ENCODE results near the gene JSRP1. TPM values are rescaled to one million over a fixed set of nuclear protein-coding genes. Genes with fewer than 3 reads are reported as not detected.
A peak's percentile ranks its signal among the peaks of the same experiment; 100 is the strongest.

The JSRP1 gene
- total and polyA plus RNA-seq, 10 of the 15 experiments (the other 5 are each of a cell fraction or from before 2014, with no cell fraction given): 0.41 to 0.91 (median 0.49) TPM; not detected in 7

DNA sequence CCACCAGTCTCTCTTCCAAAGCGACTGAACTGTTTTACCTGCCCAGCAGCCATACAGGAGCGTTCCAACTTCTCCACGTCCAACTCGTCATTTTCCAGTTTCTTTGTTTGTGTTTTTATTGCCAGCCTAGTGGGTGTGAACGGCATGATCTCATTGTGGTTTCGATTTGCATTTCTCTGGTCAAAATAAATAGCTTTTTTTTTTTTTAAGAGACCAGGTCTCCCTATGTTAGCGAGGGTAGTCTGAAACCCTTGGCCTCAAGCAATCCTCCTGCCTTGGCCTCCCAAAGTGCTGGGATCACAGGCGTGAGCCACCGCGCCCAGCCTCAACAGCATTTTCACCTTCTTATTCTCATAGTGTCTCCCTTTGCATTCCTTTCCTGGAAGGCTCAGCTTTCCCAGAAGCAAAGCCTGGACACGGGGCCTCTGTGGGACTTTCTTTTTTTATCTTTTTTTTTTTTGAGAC, 4.2 kb upstream of the JSRP1 start (continued):
- TF ChIP-seq, protein P1, sequence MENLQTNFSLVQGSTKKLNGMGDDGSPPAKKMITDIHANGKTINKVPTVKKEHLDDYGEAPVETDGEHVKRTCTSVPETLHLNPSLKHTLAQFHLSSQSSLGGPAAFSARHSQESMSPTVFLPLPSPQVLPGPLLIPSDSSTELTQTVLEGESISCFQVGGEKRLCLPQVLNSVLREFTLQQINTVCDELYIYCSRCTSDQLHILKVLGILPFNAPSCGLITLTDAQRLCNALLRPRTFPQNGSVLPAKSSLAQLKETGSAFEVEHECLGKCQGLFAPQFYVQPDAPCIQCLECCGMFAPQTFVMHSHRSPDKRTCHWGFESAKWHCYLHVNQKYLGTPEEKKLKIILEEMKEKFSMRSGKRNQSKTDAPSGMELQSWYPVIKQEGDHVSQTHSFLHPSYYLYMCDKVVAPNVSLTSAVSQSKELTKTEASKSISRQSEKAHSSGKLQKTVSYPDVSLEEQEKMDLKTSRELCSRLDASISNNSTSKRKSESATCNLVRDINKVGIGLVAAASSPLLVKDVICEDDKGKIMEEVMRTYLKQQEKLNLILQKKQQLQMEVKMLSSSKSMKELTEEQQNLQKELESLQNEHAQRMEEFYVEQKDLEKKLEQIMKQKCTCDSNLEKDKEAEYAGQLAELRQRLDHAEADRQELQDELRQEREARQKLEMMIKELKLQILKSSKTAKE (IDR thresholded peaks at IDR 0.05; ENCODE audit: low read depth, poor library complexity, severe bottlenecking): peak; percentile 68
- TF ChIP-seq IKZF2 (IDR thresholded peaks at IDR 0.05) (peak; percentile 80 to 83), ZNF384 (IDR thresholded peaks at IDR 0.05; ENCODE audit: borderline replicate concordance, low read depth, low read length) (peak; percentile 88), NFIC (IDR thresholded peaks at IDR 0.05; ENCODE audit: low read depth, low read length) (peak; percentile 31; the same call in 1 of the 2 replicates)

- SMC1A ChIA-PET (ENCODE audit: uncharacterized antibody, unreplicated experiment): interaction anchor here (1.3 to 3.5 kb wide), 4 partner anchors 11 to 88 kb away, joined by 3 to 39 read pairs (median 8); no protein-coding TSS in a partner anchor
- no peak overlapping the region for H3K4me3 ChIP-seq
- H3K9ac ChIP-seq (ENCODE audit: control insufficient read depth, insufficient read depth, low read length): no peak overlapping the region
- ATAC-seq (no peak), FAIRE-seq (no peak), DNase-seq (ENCODE audit: low read depth, low spot score) (no peak)
- no peaks in the 10 kb centered on the region for H4K20me1 ChIP-seq (ENCODE audit: control insufficient read depth, insufficient read depth)
- WGBS (ENCODE audit: insufficient coverage, insufficient replicate concordance, low lambda C conversion rate, missing lambda C conversion rate): 82% methylated on average over 4 of the region's 5 CpGs
- H3K27ac ChIP-seq (ENCODE audit: control insufficient read depth, insufficient read depth): no peak overlapping the region
- CTCF ChIA-PET: interaction anchor here (0.6 to 6.7 kb wide), 5 partner anchors 15 to 104 kb away, joined by 5 to 130 read pairs (median 17); no protein-coding TSS in a partner anchor
- POLR2A ChIA-PET: interaction anchor here (0.6 to 4.7 kb wide), 7 partner anchors 12 to 177 kb away, joined by 3 to 54 read pairs (median 8); no protein-coding TSS in a partner anchor
- no peaks in the 10 kb centered on the region for H3K9me3 ChIP-seq (replicated peaks; ENCODE audit: control insufficient read depth, insufficient read depth, low read length)
- H3K4me1 ChIP-seq (ENCODE audit: control insufficient read depth, insufficient read depth, low read length): peaks cover 19% of the 10 kb centered on the region
- in situ Hi-C loops (cut with MboI): no loop called here
- BruUV-seq (replicated peaks): no TSS peak
- intact Hi-C loops (cut with micrococcal nuclease; ENCODE audit: unreplicated experiment): no loop called here
- TF ChIP-seq, protein P2, sequence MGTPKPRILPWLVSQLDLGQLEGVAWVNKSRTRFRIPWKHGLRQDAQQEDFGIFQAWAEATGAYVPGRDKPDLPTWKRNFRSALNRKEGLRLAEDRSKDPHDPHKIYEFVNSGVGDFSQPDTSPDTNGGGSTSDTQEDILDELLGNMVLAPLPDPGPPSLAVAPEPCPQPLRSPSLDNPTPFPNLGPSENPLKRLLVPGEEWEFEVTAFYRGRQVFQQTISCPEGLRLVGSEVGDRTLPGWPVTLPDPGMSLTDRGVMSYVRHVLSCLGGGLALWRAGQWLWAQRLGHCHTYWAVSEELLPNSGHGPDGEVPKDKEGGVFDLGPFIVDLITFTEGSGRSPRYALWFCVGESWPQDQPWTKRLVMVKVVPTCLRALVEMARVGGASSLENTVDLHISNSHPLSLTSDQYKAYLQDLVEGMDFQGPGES (IDR thresholded peaks at IDR 0.05): no peak
- TF ChIP-seq, protein P3, sequence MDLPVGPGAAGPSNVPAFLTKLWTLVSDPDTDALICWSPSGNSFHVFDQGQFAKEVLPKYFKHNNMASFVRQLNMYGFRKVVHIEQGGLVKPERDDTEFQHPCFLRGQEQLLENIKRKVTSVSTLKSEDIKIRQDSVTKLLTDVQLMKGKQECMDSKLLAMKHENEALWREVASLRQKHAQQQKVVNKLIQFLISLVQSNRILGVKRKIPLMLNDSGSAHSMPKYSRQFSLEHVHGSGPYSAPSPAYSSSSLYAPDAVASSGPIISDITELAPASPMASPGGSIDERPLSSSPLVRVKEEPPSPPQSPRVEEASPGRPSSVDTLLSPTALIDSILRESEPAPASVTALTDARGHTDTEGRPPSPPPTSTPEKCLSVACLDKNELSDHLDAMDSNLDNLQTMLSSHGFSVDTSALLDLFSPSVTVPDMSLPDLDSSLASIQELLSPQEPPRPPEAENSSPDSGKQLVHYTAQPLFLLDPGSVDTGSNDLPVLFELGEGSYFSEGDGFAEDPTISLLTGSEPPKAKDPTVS (IDR thresholded peaks at IDR 0.05; ENCODE audit: low read depth, low read length): peak; percentile 58; the same call in 1 of the 2 replicates
- TF ChIP-seq ZBED1 (IDR thresholded peaks at IDR 0.05; ENCODE audit: borderline replicate concordance) (no peak), SUZ12 (IDR thresholded peaks at IDR 0.05; ENCODE audit: unreplicated experiment) (no peak), MTA2 (IDR thresholded peaks at IDR 0.05; ENCODE audit: low read depth) (no peak), NBN (IDR thresholded peaks at IDR 0.05) (no peak), MEF2B (IDR thresholded peaks at IDR 0.05; ENCODE audit: partially characterized antibody, poor library complexity, severe bottlenecking) (no peak)
- no peaks in the 10 kb centered on the region; a peak in 1 of 4 replicates for H3K27me3 ChIP-seq (replicated peaks in 1 of 2; ENCODE audit: control insufficient read depth in 2 of 2, insufficient read depth in 2 of 2, low read length in 1 of 2)
- H3K4me2 ChIP-seq (ENCODE audit: control insufficient read depth, insufficient read depth): no peak overlapping the region
- RAD21 ChIA-PET (ENCODE audit: unreplicated experiment): interaction anchor here (0.6 to 5.4 kb wide), 5 partner anchors 13 to 133 kb away, joined by 3 to 72 read pairs (median 4); partner anchors contain the start of gene SF3A2
- H3K79me2 ChIP-seq (ENCODE audit: control insufficient read depth, insufficient read depth, low read length): no peaks in the 10 kb centered on the region
- H2AFZ ChIP-seq (ENCODE audit: control insufficient read depth, low read depth, low read length): no peak overlapping the region
- H3K36me3 ChIP-seq (ENCODE audit: control insufficient read depth in 2 of 2, insufficient read depth in 2 of 2, low read length in 1 of 2): no peaks in the 10 kb centered on the region
These were observed 3.1 kb upstream of the JSRP1 start for GRCh38 chr19:2259336-2259735.

Measured in GM12878 (cell line).